KOPT-K1 (cell line): ENCODE results near the gene LRRC74B.

Experiments used
- H3K27ac ChIP-seq: fragments of 200-600 bp; sonication (generic); 2 replicates; pipeline ENCODE4 v1.5.1; 2016; ENCODE audit warnings: antibody characterized with exemption, mild to moderate bottlenecking, low read depth, low read length; ENCODE audit not compliant: poor library complexity, severe bottlenecking
- H3K36me3 ChIP-seq: fragments of 200-600 bp; sonication (generic); 2 replicates; pipeline ENCODE4 v1.5.1; 2017; ENCODE audit warnings: antibody characterized with exemption, mild to moderate bottlenecking, low read length, moderate library complexity; ENCODE audit not compliant: insufficient read depth
- H3K9me3 ChIP-seq: fragments of 200-600 bp; sonication (generic); 2 replicates; pipeline ENCODE4 v1.5.1; 2017; ENCODE audit warnings: antibody characterized with exemption, low read length, mild to moderate bottlenecking; ENCODE audit not compliant: insufficient read depth, poor library complexity, severe bottlenecking

LRRC74B gene

DNA sequence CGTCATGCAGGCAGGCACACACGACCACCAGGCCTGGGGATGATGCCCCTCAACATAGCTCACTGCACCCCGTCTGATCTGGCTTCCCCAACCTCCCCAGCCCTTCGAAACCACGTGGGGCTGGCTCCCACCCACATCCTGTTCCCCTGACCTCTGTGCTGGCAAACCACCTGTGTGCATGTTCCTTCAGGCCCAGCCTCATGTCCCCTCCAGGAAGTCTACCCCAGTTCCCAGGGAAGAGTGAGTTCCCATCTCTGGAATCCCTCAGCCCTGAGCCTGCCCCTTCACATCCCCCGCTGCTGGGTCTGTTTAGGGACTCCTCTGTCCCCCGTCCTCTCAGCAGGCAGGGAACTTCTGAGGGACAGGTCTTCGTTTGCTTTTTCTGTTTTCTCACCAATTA lies 20.5 kb upstream of the LRRC74B start:
- Histone ChIP-seq H3K9me3 (no peaks in the 10 kb centered on the region), H3K36me3 (no peaks in the 10 kb centered on the region), H3K27ac (peak overlapping the region; percentile 41)

DNA sequence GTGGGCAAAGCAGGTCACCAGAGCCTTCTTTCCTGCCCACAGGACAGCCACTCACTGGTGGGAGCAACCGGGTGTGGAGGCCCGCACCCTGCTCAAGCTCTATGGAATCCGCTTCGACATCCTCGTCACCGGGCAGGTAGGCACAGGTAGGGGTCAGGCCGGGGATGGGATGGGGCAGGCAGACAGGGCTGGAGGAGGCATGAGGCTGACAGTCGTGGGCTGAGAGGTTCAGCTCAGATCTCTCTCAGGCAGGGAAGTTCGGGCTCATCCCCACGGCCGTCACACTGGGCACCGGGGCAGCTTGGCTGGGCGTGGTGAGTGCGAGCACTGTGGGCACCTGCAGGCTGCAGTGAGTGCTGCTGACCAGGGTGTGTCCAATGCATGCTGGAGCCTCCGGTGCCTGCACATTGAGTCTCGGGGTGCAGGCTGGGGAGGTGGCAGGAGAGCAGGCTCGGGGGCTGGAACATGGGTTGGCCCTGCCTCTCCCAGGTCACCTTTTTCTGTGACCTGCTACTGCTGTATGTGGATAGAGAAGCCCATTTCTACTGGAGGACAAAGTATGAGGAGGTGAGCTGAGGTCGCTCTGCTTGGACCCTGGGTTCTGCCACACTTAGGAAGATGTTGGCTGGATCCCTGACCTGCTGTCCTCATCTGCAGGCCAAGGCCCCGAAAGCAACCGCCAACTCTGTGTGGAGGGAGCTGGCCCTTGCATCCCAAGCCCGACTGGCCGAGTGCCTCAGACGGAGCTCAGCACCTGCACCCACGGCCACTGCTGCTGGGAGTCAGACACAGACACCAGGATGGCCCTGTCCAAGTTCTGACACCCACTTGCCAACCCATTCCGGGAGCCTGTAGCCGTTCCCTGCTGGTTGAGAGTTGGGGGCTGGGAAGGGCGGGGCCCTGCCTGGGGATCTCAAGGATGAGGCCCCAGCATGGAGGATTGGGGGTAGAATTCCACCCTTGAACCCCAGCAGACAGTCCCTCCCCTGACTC lies 19.7 kb upstream of the LRRC74B start:
- Histone ChIP-seq H3K36me3 (no peaks in the 10 kb centered on the region), H3K27ac (peak overlapping the region; percentile 41), H3K9me3 (no peaks in the 10 kb centered on the region)

DNA sequence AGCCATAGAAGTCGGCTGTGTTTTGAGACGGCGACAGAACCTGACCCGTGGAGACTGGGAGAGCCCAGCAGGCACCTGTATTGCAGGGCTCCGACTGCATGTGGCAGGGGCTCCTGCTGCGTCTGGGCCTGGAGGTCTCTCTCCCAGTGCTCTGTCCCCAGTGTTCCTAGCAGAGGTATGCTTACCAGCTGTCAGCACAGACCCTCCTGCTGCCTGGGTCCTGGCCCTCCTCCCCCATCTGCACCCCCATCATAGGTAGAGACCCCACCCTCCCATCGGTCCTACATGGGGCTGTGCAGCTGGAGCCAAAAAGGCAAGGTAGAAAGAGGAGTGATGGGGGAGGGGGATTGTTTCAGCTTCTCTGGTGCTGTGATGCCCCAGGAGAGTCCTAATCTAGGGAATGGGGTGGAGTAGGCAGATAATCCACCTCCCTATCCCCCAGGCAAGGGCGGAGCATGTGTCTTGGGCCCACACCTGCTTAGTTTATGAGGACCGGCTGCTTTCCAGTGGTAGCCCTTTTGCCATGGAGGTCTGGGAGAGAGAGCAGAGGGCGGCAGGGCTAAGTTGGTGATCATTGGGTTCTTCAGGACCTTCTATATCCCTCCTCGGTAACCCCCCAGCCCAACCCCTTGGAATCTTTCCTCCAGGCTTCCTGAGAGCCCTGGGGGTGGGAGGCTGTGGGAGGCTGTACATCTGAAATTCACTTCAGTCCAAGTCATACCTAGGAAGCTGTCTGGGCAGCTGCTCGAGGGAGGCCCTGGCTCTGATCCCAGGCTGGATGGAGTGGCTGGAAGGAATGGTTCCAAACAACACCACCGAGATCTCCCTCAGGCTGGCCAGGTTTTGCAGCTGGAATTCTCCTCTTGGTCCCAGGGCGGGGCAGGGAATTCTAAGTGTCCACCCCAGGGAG lies 18.7 kb upstream of the LRRC74B start:
- Histone ChIP-seq H3K36me3 (no peaks in the 10 kb centered on the region), H3K27ac (no peak overlapping the region), H3K9me3 (no peaks in the 10 kb centered on the region)

DNA sequence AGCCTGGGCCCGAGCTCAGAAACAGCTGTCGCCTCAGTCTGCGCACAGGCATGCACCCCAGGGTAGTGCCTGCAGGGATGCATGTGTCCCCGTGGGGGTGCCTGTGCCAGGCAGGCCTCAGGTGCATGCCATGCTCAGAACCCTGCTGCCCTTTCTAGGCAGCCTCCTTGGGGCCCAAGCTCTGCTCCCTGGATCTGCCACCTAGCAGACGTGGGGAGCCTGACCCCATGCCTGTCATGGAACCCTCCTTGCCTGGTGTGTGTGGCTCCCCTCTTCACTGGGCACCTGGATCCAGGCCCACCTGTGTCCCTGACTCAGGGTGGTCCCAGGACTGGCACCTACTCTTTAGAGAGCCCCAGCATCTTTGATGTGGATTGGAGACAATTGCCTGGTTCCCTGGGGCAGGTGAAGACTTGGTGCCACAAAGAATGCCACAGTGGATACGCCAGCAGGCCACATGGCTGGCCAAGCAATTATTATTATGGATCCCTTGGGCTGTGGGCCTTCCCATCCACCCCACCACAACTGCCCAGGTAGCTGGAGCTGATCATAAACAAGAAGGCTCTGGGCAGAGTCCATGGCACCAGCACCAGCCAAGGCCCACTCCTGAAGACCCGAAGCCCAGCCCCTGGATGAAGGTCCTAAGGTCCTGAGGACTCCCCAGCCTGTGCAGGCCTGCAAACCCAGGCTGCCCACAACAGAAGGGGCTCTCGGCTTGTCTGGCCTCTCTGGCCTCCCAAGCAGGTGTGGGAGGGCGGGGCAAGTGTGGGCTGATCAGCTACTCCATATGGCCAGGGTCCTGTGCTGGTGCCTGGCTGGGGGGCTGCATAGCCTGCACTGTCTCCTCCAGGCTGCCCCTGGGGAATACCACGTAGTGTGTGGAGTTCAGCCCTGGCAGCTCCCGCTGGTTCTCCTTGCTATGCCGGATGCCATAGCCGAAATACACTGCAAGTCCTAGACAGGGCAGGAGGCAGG lies 17.2 kb upstream of the LRRC74B start:
- no peaks in the 10 kb centered on the region for H3K9me3 ChIP-seq
- no peak overlapping the region for H3K27ac ChIP-seq
- no peaks in the 10 kb centered on the region for H3K36me3 ChIP-seq

DNA sequence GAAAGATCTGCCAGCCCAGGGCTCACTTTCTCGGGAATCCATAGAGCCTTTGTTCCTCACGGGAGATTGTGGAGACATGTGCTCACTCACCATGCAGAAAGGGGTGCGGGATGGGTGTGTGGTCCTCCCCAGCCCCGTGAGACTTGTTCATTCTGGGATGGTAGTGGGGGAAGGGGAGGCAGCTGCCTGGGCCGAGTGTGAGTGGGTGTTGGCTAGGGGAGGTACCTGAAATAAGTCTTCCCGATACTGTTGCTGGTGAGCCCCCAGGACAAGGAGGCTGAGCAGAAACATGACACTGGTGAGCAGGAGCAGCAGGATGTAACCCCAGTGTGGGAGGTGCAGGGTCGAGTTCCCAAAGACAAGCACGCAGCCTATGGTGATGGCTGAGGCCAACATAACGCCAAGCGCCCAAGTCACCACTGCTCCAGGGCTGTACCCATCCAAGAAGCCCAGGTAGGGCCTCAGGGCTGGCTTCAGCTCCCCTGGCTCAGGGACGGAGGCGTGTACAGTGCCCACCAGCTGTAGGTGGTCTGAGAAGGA lies 16.2 kb upstream of the LRRC74B start:
- no peaks in the 10 kb centered on the region for H3K9me3 ChIP-seq
- no peaks in the 10 kb centered on the region for H3K36me3 ChIP-seq
- no peak overlapping the region for H3K27ac ChIP-seq

DNA sequence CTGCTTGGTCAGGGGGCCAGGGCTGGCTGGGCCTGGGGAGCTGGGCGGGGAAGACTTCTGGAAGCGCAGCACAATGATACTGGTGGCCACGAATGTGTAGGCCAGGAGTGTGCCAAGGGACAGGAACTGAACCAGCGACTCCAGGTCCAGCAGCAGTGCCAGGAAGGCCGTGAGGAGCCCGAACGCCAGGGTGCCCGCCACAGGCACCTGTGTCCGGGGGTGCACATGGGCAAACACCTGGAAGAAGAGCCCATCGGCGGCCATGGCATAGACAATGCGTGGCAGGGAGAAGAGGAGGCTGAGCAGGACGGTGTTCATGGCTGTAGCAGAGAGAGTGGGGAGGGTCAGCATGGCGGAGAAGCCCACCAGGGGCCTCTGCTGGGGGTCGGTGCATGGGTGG lies 15.7 kb upstream of the LRRC74B start:
- no peaks in the 10 kb centered on the region for H3K9me3 ChIP-seq
- no peak overlapping the region for H3K27ac ChIP-seq

DNA sequence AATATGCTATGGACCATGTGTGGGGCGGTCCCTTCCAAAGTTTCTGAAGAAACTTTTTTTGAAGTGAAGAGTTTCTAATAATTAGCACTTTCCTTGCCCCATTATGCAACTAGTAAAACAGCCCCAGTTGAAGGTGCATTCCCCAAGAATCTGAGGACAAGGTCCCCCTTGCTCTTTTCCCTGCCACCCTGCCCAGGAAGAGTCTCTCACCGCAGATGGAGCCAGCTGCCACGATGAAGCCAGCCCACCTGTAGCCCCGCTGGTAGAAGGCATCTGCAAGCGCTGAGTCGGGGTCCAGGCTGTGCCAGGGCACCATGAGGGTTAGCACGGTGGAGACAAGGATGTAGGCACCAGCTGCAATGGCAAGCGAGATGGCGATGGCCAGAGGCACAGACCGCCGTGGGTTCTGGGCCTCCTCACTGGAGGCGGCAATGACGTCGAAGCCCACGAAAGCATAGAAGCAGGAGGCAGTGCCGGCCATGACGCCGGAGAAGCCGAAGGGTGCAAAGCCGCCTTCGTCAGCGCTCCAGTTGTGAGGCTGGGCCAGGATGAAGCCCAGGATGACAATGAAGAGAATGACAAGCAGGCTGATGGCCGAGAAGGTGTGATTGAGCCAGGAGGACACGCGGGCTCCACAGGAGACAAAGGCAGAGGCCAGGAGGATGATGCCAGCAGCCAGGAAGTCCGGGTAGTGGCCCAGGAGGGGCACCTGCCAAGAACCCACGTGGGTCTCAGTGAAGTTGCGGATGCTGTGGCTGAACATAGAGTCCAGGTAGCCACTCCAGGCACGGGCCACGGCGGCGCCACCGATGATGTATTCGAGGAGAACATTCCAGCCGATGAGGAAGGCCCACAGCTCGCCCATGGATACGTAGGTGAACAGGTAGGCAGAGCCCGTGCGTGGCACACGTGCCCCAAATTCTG lies 14.9 kb upstream of the LRRC74B start:
- H3K9me3 ChIP-seq, result no peaks in the 10 kb centered on the region
- no peaks in the 10 kb centered on the region for H3K36me3 ChIP-seq
- no peak overlapping the region for H3K27ac ChIP-seq

More for the DNA sequence above, 15.7 kb upstream of the LRRC74B start:
- H3K36me3 ChIP-seq, result no peaks in the 10 kb centered on the region

DNA sequence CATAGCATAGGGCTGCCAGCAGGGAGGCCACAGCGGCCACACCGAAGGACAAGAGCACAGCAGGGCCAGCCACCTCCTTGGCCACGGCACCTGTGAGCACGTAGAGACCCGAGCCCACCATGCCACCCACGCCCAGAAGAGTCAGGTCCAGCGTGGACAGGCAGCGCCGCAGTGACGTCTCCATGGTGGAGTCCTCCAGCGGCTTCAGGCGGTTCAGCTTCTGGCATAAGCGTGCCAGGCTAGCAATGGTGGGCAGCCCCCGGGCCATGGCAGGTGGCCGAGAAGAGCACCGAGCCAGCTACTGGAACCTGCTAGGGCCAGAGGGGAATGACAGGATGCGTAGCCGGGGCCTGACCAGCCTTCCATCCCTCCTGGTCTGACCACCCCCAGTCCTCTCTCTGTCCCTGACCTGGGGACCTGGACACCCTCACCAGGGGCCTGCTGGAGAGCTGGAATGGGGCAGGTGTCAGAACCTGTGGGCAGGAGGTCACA lies 14.2 kb upstream of the LRRC74B start:
- Histone ChIP-seq H3K27ac (no peak overlapping the region), H3K36me3 (no peaks in the 10 kb centered on the region), H3K9me3 (no peaks in the 10 kb centered on the region)

DNA sequence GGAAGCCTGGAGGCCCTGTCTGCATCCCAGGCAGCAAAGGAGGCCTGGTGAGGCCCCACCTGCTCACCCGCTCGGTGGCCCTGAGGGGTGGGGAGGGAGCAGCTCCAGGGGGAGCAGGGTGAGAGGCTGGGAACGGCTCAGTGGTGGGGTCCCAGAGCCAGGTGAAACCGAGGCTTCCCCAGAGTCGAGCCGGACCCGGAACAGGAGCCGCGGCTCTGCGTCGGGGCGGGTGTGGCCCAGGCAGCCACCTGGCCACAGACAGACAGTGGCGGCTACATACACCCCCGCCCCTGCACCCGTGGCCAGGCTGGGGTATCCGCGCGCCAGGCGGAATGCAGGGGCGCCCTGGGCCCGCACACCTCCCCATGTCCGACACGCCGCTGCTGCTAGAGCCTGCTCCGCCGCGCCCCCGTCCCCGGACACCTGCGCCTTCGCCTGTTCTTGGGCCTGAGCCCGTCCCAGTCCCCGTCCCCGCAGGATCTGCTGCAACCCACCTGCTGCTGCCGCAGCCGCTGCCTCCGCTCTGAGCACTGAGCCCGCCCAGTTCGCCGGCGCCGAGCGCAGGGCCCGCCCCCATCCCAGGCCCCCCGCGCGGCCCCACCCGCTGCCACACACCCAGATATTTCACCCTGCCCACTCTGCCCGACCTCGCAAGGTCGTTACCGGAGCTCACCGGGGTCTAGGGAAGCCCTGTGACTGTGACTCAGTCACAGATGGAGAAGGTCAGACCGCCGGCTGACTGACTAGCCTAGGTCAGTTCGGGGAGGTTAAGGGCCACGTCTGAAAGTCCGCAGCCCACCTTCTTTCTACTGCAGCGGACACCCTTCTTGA lies 13.5 kb upstream of the LRRC74B start, which contains the start of gene SLC7A4:
TSS of gene SLC7A4 (minus strand) at position 525 of the 831 bp plus-strand sequence. CDS start 749 bp downstream, outside the sequence.
- H3K27ac ChIP-seq, result no peak within 1 kb of the TSS
- H3K36me3 ChIP-seq, result no peaks in the 10 kb centered on the region
- H3K9me3 ChIP-seq, result no peaks in the 10 kb centered on the region

DNA sequence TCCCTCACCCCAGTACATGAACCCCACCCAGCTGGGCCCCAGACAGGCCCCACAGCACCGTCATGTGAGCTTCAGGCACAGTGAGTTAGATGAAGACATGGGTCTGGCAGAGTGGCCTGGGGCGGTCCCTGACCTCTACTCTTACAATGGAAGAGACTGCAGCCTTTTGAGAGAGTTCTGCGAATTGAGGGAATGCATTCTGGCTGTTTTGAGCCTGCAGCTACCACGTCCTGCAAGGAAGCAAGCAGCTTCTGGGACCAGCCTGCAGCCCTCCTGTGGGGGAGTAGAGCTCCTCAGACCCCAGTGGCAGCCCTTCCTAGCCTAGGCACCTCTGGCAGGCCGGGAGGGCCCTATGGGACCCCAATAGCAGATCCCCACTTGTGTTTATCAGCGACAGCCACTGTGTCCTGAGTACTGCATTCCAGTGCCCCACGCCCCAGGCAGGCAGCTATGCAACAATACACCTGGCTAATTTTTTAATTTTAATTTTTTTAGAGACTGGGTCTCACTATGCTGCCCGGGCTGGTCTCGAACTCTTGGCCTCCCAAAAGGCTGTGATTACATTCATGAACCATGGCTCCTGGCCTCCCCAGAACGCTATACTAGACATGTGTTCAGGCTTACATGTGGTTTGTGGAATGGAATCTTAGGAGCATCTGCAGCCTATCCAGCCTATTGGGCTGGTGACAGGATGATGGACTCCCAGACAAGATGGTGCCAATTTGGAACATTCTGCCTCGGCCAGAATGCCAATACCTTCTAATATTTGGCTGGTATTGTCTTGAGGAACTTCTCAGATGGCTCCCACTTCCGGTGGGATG lies 12.7 kb upstream of the LRRC74B start:
- H3K9me3 ChIP-seq, result no peaks in the 10 kb centered on the region
- no peaks in the 10 kb centered on the region for H3K36me3 ChIP-seq

DNA sequence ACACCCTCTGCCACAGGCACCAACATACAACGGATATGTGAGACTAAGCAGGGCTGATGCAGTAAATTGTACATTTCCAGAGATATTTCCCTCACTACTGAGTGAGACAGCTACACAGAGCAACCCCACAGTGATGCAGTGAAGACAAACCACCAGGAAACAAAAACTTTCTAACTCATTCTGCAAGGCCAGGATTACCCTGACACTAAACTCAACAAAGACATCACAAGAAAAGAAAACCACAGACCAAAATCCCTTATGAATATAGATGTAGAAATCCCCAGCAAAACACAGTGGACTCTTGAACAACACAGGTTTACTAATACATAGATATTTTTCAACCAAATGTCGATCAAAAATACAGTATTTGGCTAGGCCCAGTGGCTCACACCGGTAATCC lies 11.9 kb upstream of the LRRC74B start:
- no peaks in the 10 kb centered on the region for H3K9me3 ChIP-seq
- H3K27ac ChIP-seq, result no peak overlapping the region
- H3K36me3 ChIP-seq, result no peaks in the 10 kb centered on the region

More for the DNA sequence above, 12.7 kb upstream of the LRRC74B start:
- no peak overlapping the region for H3K27ac ChIP-seq

DNA sequence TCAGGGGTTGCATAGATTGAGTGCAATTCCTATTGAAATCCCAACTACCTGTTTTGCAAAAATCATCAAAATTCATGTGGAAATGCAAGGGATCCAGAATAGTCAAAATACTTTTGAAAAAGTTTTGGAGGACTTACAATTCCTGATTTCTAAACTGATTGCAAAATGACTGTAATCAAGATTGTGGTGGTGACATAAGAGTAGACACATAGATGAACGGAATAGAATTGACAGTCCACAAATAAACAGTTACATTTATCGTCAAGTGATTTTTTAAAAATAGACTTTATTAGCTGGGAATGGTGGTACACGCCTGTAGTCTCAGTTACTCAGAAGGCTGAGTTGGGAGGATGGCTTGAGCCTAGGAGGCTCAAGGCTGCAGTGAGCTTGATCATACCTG lies 10.8 kb upstream of the LRRC74B start:
- no peaks in the 10 kb centered on the region for H3K9me3 ChIP-seq
- H3K36me3 ChIP-seq, result no peaks in the 10 kb centered on the region
- no peak overlapping the region for H3K27ac ChIP-seq
